ENCODE measurements around the gene TUBB8B.
"Not testable (repeated sequence)": the region's sequence is repeated elsewhere in the genome, so short reads cannot be mapped to it uniquely, and the experiment has no call there.

The TUBB8B gene

DNA sequence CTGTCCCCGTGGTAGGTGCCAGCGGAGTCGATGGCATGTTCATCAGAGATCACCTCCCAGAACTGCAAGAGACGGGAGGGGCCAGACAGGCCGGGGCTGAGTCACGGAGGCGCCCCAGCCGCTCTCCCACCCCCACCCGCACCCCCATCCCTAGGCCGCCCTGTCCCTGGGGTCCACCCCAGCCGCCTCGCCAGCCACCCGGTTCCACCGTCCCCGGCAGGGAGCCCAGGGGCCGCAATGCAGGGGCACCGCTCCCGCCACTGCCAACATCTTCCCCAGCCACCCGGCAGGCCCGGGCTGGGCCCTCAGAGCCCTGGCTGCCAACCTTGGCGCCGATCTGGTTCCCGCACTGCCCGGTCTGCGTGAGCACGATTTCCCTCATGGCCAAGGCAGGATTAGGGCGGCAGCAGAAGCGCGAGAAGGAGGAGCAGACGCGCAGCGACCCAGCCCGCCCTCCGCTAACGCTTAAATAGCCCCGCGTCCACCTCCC lies at the start of gene TUBB8B:
TUBB8B (minus strand) TSS at position 440 of the 490 bp plus-strand sequence; CDS start at position 382, 58 bp downstream.
- not testable (repeated sequence) for DNase-seq

DNA sequence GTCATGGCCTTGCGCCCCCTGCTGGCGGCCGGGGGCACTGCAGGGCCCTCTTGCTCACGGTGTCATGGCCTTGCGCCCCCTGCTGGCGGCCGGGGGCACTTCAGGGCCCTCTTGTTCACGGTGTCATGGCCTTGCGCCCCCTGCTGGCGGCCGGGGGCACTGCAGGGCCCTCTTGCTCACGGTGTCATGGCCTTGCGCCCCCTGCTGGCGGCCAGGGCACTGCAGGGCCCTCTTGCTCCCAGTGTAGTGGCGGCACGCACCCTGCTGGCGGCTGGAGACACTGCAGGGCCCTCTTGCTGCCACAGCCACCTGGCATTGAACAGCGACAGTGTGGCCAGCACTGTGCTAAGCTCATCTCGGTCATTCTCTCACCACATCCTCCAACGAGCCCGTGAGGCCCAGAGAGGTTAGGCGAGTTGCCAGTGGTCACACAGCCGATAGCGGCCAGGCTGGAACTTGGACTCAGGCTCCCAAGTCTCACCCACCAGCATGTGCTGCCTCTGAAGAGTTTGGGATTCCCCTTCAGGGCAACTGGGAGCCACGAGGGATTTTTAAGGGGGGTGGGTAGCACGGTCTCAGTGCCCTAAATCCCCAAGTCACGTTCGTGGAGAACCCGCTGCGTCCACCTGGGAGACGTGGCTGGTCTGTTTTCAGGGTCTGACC lies 48.0 kb upstream of the TUBB8B start:
- DNase-seq = not testable (repeated sequence)

DNA sequence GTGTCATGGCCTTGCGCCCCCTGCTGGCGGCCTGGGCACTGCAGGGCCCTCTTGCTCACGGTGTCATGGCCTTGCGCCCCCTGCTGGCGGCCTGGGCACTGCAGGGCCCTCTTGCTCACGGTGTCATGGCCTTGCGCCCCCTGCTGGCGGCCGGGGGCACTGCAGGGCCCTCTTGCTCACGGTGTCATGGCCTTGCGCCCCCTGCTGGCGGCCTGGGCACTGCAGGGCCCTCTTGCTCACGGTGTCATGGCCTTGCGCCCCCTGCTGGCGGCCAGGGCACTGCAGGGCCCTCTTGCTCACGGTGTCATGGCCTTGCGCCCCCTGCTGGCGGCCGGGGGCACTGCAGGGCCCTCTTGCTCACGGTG lies 47.3 kb upstream of the TUBB8B start:
- not testable (repeated sequence) for DNase-seq

- DNase-seq = not testable (repeated sequence)
Measured at GRCh38 chr18:96101-96766, 46.8 kb upstream of the TUBB8B start.

DNA sequence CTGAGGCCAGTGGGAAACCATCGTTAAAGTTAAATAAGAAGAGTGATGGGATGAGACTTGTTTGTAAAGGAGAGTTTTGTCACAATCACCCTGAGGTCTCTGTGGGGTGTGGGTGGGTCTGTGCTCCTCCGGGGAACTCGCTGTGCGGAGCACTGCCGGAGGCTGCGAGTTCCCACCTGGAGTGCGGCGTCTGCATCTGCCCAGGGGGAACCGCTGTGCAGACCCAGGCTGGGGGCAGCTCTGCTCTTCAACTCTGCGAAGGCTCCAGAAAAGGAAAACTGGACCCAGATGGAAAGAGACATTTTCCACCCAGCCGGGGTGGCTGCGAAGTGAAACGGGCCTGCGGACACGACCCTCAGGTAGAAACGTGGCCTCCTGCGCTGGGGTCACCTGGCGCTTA lies 46.2 kb upstream of the TUBB8B start:
- not testable (repeated sequence) for DNase-seq

GRCh38 chr18:93897-94408 lies 44.5 kb upstream of the TUBB8B start:
- not testable (repeated sequence) for DNase-seq

DNA sequence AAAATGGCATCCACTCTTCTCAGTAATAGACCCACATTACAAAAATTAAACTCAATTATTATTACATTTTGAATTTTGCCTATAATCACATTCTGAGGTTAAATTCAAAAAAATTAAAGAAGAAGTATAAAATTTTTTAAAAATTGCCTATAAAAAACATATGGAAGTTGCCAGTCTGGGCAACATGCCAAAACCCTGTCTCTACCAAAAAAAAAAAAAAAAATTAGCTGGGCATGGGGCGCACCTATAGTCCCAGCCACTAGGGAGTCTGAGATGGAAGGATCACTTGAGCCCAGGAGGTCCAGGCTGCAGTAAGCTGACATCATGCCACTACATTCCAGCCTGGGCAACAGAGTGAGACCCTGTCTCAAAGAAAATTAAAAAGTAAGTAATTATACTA lies 42.1 kb upstream of the TUBB8B start:
- not testable (repeated sequence) for DNase-seq

DNA sequence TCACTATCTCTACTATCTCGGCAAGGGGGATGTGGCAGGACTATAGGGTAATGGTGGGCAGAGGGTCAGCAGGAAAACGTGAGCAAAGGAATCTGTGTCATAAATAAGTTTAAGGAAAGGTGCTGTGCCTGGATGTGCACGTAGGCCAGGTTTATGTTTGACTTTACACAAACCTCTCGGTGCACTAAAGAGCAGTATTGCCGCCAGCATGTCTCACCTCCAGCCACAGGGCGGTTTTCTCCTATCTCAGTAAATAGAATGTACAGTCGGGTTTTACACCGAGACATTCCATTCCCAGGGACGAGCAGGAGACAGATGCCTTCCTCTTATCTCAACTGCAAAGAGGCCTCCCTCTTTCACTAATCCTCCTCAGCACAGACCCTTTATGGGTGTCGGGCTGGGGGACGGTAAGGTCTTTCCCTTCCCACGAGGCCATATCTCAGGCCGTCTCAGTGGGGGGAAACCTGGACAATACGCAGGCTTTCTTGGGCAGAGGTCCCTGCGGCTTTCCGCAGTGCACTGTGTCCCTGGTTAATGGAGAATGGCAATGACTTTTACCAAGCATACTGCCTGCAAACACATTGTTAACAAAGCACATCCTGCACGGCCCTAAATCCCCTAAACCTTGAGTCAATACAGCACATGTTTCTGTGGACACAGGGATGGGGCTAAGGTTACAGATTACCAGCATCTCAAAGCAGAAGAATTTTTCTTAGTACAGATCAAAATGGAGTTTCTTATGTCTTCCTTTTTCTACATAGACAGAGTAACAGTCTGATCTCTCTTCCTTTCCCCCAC lies 41.2 kb upstream of the TUBB8B start:
- DNase-seq = not testable (repeated sequence)

DNA sequence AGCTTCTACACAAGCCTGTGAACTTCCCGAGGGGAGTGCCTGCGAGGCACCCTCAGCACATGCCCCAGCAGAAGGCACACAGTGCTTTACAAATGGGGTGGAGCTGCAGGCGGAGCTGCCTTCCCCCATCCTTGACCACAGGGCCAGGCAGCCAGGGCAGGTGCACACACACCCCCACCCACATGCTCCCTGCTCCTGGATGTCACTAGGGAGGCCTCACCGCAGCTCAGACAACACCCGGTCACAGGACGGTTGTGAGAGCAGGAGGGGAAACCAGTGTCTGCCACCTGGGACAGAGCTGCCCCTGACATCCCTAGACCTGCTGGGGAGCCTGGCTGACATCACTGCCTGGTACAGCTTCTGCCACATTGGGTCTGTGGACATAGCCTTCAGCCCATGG lies 39.7 kb upstream of the TUBB8B start:
- not testable (repeated sequence) for DNase-seq

GRCh38 chr18:84801-85200 lies 35.4 kb upstream of the TUBB8B start:
- DNase-seq = not testable (repeated sequence)

GRCh38 chr18:82626-83209 lies 33.3 kb upstream of the TUBB8B start:
- DNase-seq = not testable (repeated sequence)

DNA sequence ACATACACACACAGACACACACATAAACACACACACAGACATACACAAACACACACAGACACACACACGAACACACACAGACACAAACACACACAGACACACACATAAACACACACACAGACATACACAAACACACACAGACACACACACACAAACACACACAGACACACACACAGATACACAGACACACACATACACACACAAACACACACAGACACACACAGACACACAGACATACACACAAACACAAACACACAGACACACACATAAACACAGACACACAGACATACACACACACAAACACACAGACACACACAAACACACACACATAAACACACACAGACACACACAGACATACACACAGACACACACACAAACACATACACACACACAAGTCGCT lies 31.5 kb upstream of the TUBB8B start:
- not testable (repeated sequence) for DNase-seq

GRCh38 chr18:80202-80601 lies 30.8 kb upstream of the TUBB8B start:
- not testable (repeated sequence) for DNase-seq

GRCh38 chr18:75525-76160 lies 26.2 kb upstream of the TUBB8B start:
- not testable (repeated sequence) for DNase-seq

DNA sequence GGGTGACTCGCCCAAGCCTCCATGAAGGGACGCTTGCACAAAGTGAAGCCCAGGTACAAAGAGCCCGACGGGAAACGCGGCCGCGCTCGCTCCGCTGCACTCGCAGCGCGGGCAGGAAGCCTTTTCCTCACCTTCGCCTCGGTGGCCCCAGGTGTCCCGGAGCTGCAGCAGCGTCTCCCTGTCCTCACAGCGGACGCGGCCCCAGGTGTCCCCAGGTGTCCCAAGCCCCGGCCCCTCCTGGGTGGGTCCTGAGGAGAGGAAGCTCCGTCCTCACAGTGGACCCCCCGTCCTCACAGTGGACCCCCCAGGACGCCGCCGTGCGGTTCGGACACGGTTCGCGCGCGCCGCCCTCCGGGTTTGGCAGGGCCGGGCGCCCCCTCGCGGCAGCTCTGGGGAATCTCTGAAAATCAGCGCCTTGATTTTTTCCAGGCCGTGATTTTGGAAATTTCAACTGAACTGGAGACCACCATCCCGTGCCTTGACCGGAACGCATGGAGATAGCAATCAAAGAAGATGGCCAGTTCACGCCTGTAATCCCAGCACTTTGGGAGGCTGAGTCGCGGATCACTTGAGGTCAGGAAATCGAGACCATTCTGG lies 23.9 kb upstream of the TUBB8B start:
- not testable (repeated sequence) for DNase-seq

DNA sequence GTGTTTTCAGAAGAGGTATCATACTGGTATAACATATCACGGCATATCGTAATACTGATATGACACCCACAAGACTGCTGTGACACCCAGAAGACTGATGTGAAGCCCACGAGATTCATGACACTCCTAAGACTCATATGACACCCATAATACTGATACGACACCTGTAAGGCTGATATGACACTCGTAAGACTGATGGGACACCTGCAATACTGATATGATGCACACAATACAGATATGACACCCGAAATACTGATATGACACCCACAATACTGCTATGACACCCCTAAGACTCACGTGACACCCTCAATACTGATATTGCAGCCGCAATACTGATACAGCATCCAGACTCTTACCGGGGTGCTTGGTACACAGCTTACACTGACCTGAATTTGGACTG lies 18.3 kb upstream of the TUBB8B start:
- not testable (repeated sequence) for DNase-seq

DNA sequence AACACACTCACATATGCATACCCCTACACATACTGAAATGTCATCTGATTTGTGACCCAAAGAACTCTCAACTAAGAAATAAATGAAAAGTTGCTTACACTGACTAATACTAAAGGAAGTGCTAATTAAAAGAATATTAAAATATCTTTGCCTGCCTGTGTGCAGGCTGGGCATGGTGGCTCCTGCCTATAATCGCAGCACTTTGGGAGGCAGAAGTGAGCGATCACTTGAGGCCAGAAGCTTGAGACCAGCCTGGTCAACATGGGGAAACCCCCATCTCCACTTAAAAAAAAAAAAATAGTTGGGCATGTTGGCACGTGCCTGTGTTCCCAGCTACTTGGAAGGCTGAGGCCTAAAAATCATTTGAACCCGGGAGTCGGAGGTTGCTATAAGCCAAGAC lies 14.9 kb upstream of the TUBB8B start:
- not testable (repeated sequence) for DNase-seq

- DNase-seq = not testable (repeated sequence)
Measured at GRCh38 chr18:63656-64055, 14.2 kb upstream of the TUBB8B start.

GRCh38 chr18:54388-54787 lies 5.0 kb upstream of the TUBB8B start:
- DNase-seq = not testable (repeated sequence)

- not testable (repeated sequence) for DNase-seq
Measured at GRCh38 chr18:48696-49095, 719 bp downstream of the TUBB8B start.

- DNase-seq = not testable (repeated sequence)
Measured at GRCh38 chr18:13177-13576, 36.2 kb downstream of the TUBB8B start.

GRCh38 chr18:12773-13172 lies 36.6 kb downstream of the TUBB8B start:
- DNase-seq = not testable (repeated sequence)

All from KG1 (cell line).